Erythroblast (primary cell): ENCODE results near the gene GRIP1.

Experiments
- GATA1 ChIP-seq: IDR thresholded peaks from 2 replicates; pipeline ENCODE4 v1.6.1; 2011; ENCODE audit warnings: low read depth, mild to moderate bottlenecking, control low read depth, low read length, moderate library complexity
- POLR2A ChIP-seq: IDR thresholded peaks from 2 replicates; pipeline ENCODE4 v1.6.1; 2011; ENCODE audit warnings: mild to moderate bottlenecking, low read length

GRCh38 chr12:66653796-66654195 is 25.1 kb downstream of the GRIP1 start:
- no peak for TF ChIP-seq POLR2A
- TF ChIP-seq GATA1: no peak
